Endothelial cell of umbilical vein (primary cell): ENCODE data around the gene UGT1A9. TPM values are rescaled to one million over a fixed set of nuclear protein-coding genes. Genes with fewer than 3 reads are reported as not detected.

ENCODE experiments used
- polyA plus RNA-seq, 4 experiments: library from polyadenylated mRNA; depleted of rRNA in 3 of 4; stranded (reverse) in 3 of 4; unstranded in 1 of 4; fragments of >200 nt; gene quantifications; 2 replicates each; pipeline versions ENCODE4 v1.2.1 to v1.2.3, GENCODE V29; 2011 to 2012; ENCODE audit warnings: missing spikeins in 1 of 4
- total RNA-seq: library from RNA; stranded (reverse); gene quantifications from 2 replicates; pipeline ENCODE4 v1.2.3, GENCODE V29; 2021

The UGT1A9 gene
- total and polyA plus RNA-seq, 2 donors (not counting 3 experiments of a cell fraction or from before 2014, with no cell fraction given), result not detected

Other genes with a start within 250 kb of the UGT1A9 start
- gene USP40, start 105.1 kb upstream of the UGT1A9 start, total RNA-seq, result 32.5 and 36.5 TPM in 2 replicates
- gene USP40, start 105.1 kb upstream of the UGT1A9 start, polyA plus RNA-seq, result 32.2 and 36.1 TPM in 2 replicates
- not detected in 2 replicates for gene UGT1A8, start 54.3 kb upstream of the UGT1A9 start, total RNA-seq
- gene UGT1A8, start 54.3 kb upstream of the UGT1A9 start, polyA plus RNA-seq, result not detected in 2 replicates
- not detected in 2 replicates for gene UGT1A10, start 35.5 kb upstream of the UGT1A9 start, total RNA-seq
- not detected in 2 replicates for gene UGT1A10, start 35.5 kb upstream of the UGT1A9 start, polyA plus RNA-seq
- gene UGT1A7, start 10.0 kb downstream of the UGT1A9 start, total RNA-seq, result not detected in 2 replicates
- not detected in 2 replicates for gene UGT1A7, start 10.0 kb downstream of the UGT1A9 start, polyA plus RNA-seq
- gene UGT1A6, start 21.0 kb downstream of the UGT1A9 start, total RNA-seq, result not detected in 2 replicates
- not detected in 2 replicates for gene UGT1A6, start 21.0 kb downstream of the UGT1A9 start, polyA plus RNA-seq
- not detected in 2 replicates for gene UGT1A5, start 41.0 kb downstream of the UGT1A9 start, total RNA-seq
- not detected in 2 replicates for gene UGT1A5, start 41.0 kb downstream of the UGT1A9 start, polyA plus RNA-seq
- gene UGT1A4, start 46.8 kb downstream of the UGT1A9 start, total RNA-seq, result not detected in 2 replicates
- gene UGT1A4, start 46.8 kb downstream of the UGT1A9 start, polyA plus RNA-seq, result not detected in 2 replicates
- not detected in 2 replicates for gene UGT1A3, start 57.1 kb downstream of the UGT1A9 start, total RNA-seq
- gene UGT1A3, start 57.1 kb downstream of the UGT1A9 start, polyA plus RNA-seq, result not detected in 2 replicates
- not detected in 2 replicates for gene UGT1A1, start 88.4 kb downstream of the UGT1A9 start, total RNA-seq
- gene UGT1A1, start 88.4 kb downstream of the UGT1A9 start, polyA plus RNA-seq, result not detected in 2 replicates
- not detected in 2 replicates for gene MROH2A, start 106.4 kb downstream of the UGT1A9 start, total RNA-seq
- not detected in 2 replicates for gene MROH2A, start 106.4 kb downstream of the UGT1A9 start, polyA plus RNA-seq
- 42.4 and 60.9 TPM in 2 replicates for gene HJURP, start 182.6 kb downstream of the UGT1A9 start, total RNA-seq
- gene HJURP, start 182.6 kb downstream of the UGT1A9 start, polyA plus RNA-seq, result 34.4 and 38.5 TPM in 2 replicates
- gene TRPM8, start 245.5 kb downstream of the UGT1A9 start, total RNA-seq, result not detected in 2 replicates
- not detected in 2 replicates for gene TRPM8, start 245.5 kb downstream of the UGT1A9 start, polyA plus RNA-seq